Measurements from ENCODE around the gene NAV1.

NAV1 gene

DNA sequence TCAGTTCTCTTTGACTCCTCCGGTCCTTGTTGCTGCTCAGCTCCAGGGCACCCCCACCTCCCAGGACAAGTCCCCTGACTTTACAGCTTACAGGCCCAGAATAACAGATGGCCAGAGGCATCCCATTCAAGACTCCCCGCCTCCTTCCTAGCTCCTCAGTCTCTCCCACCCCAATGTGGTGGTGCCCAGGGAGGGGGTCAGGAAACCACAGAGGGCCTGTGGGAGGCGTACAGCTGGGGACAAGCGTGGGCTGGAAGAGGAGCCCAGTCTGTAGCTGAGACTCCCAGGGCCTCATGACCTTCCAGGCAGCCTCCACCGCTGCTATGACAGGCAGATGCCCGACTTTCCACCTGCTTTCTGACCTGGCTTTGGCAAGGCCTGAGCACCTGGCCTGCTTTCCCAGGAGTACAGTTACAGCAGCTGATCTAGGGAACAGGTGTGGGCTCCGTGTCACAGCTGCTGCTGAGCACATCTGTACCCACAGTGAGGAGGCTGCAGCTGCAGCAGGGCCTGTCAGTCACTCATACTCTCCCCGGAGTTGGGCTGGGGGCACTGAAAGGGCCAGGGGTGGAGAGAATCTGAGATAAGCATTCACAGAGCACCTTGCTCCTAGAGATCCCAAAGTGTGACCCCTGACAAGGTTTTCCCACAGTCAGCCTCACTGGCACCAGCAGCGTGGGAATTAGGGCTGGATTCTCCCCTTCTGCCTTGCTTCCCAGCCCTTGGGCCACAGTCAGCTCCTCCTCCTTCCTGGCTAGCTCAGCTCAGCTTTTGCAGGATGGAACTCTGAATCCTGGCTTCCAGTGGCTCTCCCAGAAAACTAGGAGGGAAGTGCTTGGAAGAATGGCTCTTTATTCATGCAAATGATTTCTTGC lies 7.1 kb upstream of the NAV1 start:
- no peaks in the 10 kb centered on the region for H3K36me3 ChIP-seq (replicated peaks; ENCODE audit: insufficient read depth, low read length)
- H3K27ac ChIP-seq (ENCODE audit: low read length), result no peak overlapping the region
- no peak for DNase-seq
- no peak overlapping the region for H3K4me3 ChIP-seq (ENCODE audit: low read length)
- H4K20me1 ChIP-seq (ENCODE audit: insufficient read depth, low read length), result no peaks in the 10 kb centered on the region
- H3K4me2 ChIP-seq (ENCODE audit: low read depth, low read length), result no peak overlapping the region
- H3K9ac ChIP-seq (ENCODE audit: low read length), result no peak overlapping the region
- TF ChIP-seq EZH2phosphoT487 (IDR thresholded peaks at IDR 0.05; ENCODE audit: low read length) (no peak), EZH2 (optimal IDR thresholded peaks at IDR 0.05; ENCODE audit: low read depth, low read length) (no peak), CTCF (IDR thresholded peaks at IDR 0.05; ENCODE audit: low read length) (no peak)
- H3K9me2 ChIP-seq (replicated peaks; ENCODE audit: insufficient read depth, low read length), result no peaks in the 10 kb centered on the region
- H3K4me1 ChIP-seq (ENCODE audit: low read length), result no peaks in the 10 kb centered on the region
- H3K9me3 ChIP-seq (replicated peaks; ENCODE audit: insufficient read depth, low read length), result no peaks in the 10 kb centered on the region
- no peaks in the 10 kb centered on the region for H3K79me2 ChIP-seq (ENCODE audit: low read length)
- no peaks in the 10 kb centered on the region for H3F3A ChIP-seq (ENCODE audit: insufficient read depth, low read length)
- H2AFZ ChIP-seq (ENCODE audit: low read length), result no peak overlapping the region
- H3K27me3 ChIP-seq (replicated peaks; ENCODE audit: insufficient read depth, low read length), result no peaks in the 10 kb centered on the region

DNA sequence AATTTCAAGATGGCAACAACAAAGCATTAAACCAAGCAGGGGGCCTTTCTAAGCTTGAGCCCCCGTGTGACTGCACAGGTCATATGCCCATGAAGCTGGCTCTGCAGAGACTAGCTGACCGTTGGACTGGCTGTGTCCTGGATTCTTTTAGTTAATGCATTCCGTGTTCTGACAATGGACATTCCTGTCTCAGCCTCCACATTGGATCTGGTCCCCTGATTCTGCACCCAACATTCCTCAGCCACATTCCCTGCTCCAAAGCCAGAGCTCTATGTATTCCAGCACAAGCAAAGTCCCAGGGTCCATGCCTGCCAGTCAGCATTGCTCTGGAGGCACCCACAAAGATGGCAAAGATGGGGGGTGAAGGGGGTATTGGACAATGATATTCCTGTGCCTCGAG lies 5.1 kb upstream of the NAV1 start:
- Histone ChIP-seq H2AFZ (ENCODE audit: low read length) (no peak overlapping the region), H3K4me3 (ENCODE audit: low read length) (no peak overlapping the region), H3K27me3 (replicated peaks; ENCODE audit: insufficient read depth, low read length) (peaks cover 17% of the 10 kb centered on the region), H3K4me2 (ENCODE audit: low read depth, low read length) (no peak overlapping the region), H3K9me3 (replicated peaks; ENCODE audit: insufficient read depth, low read length) (no peaks in the 10 kb centered on the region), H3K9me2 (replicated peaks; ENCODE audit: insufficient read depth, low read length) (no peaks in the 10 kb centered on the region), H3K4me1 (ENCODE audit: low read length) (no peaks in the 10 kb centered on the region), H3K79me2 (ENCODE audit: low read length) (no peaks in the 10 kb centered on the region), H4K20me1 (ENCODE audit: insufficient read depth, low read length) (no peaks in the 10 kb centered on the region), H3K36me3 (replicated peaks; ENCODE audit: insufficient read depth, low read length) (no peaks in the 10 kb centered on the region), H3K9ac (ENCODE audit: low read length) (no peak overlapping the region), H3F3A (ENCODE audit: insufficient read depth, low read length) (no peaks in the 10 kb centered on the region), H3K27ac (ENCODE audit: low read length) (no peak overlapping the region)
- DNase-seq, result no peak
- TF ChIP-seq EZH2phosphoT487 (IDR thresholded peaks at IDR 0.05; ENCODE audit: low read length), result no peak
- no peak for TF ChIP-seq EZH2 (optimal IDR thresholded peaks at IDR 0.05; ENCODE audit: low read depth, low read length)
- TF ChIP-seq CTCF (IDR thresholded peaks at IDR 0.05; ENCODE audit: low read length), result no peak

GRCh38 chr1:201535046-201535918 lies 3.6 kb upstream of the NAV1 start:
- no peak for TF ChIP-seq EZH2 (optimal IDR thresholded peaks at IDR 0.05; ENCODE audit: low read depth, low read length)
- no peak for TF ChIP-seq EZH2phosphoT487 (IDR thresholded peaks at IDR 0.05; ENCODE audit: low read length)
- TF ChIP-seq CTCF (IDR thresholded peaks at IDR 0.05; ENCODE audit: low read length), result no peak
- Histone ChIP-seq H3K36me3 (replicated peaks; ENCODE audit: insufficient read depth, low read length) (no peaks in the 10 kb centered on the region), H3K4me3 (ENCODE audit: low read length) (no peak overlapping the region), H3K9ac (ENCODE audit: low read length) (no peak overlapping the region), H4K20me1 (ENCODE audit: insufficient read depth, low read length) (no peaks in the 10 kb centered on the region), H3F3A (ENCODE audit: insufficient read depth, low read length) (no peaks in the 10 kb centered on the region), H3K4me2 (ENCODE audit: low read depth, low read length) (no peak overlapping the region), H3K4me1 (ENCODE audit: low read length) (no peaks in the 10 kb centered on the region), H3K9me3 (replicated peaks; ENCODE audit: insufficient read depth, low read length) (no peaks in the 10 kb centered on the region), H3K27me3 (replicated peaks; ENCODE audit: insufficient read depth, low read length) (peaks cover 30% of the 10 kb centered on the region), H3K27ac (ENCODE audit: low read length) (no peak overlapping the region), H2AFZ (ENCODE audit: low read length) (no peak overlapping the region), H3K9me2 (replicated peaks; ENCODE audit: insufficient read depth, low read length) (no peaks in the 10 kb centered on the region), H3K79me2 (ENCODE audit: low read length) (no peaks in the 10 kb centered on the region)
- DNase-seq, result no peak
